DOHH2 (cell line): Measurements from ENCODE around the gene TMCC1.

Experiments
- H3F3A ChIP-seq: fragments of 200-600 bp; sonication (generic), shearing (Covaris generic); 2 replicates; pipeline ENCODE4 v1.6.0; 2016; ENCODE audit warnings: antibody characterized with exemption, mild to moderate bottlenecking; ENCODE audit not compliant: control insufficient read depth, insufficient read depth
- H3K27ac ChIP-seq: fragments of 200-600 bp; sonication (generic); 2 replicates; pipeline ENCODE4 v1.5.1; 2014; ENCODE audit warnings: low read depth, mild to moderate bottlenecking, low read length, moderate library complexity
- H3K27me3 ChIP-seq: fragments of 200-600 bp; sonication (generic); 2 replicates; pipeline ENCODE4 v1.6.1; 2014; ENCODE audit warnings: mild to moderate bottlenecking, low read length, mixed read lengths; ENCODE audit not compliant: control insufficient read depth
- H3K36me3 ChIP-seq: fragments of 200-600 bp; sonication (generic); 2 replicates; pipeline ENCODE4 v1.6.1; 2014; ENCODE audit warnings: mild to moderate bottlenecking, low read length, moderate library complexity, mixed read lengths; ENCODE audit not compliant: control insufficient read depth
- H3K4me1 ChIP-seq: fragments of 200-600 bp; sonication (generic); 2 replicates; pipeline ENCODE4 v1.6.1; 2014; ENCODE audit warnings: mild to moderate bottlenecking, low read length, mixed read lengths; ENCODE audit not compliant: control insufficient read depth
- H3K4me2 ChIP-seq: fragments of 200-600 bp; sonication (generic); 2 replicates; pipeline ENCODE4 v1.6.0; 2014; ENCODE audit warnings: mild to moderate bottlenecking, low read length, moderate library complexity
- H3K4me3 ChIP-seq: fragments of 200-600 bp; sonication (generic); 2 replicates; pipeline ENCODE4 v1.5.1; 2014; ENCODE audit warnings: mild to moderate bottlenecking, low read length, mixed read lengths
- H3K79me2 ChIP-seq: fragments of 200-600 bp; sonication (generic); 2 replicates; pipeline ENCODE4 v1.6.1; 2014; ENCODE audit warnings: mild to moderate bottlenecking, low read length, mixed read lengths; ENCODE audit not compliant: control insufficient read depth
- H3K9me2 ChIP-seq: fragments of 200-600 bp; sonication (generic); replicated peaks from 2 replicates; pipeline ENCODE4 v1.6.1; 2014; ENCODE audit warnings: mild to moderate bottlenecking, low read length, mixed read lengths; ENCODE audit not compliant: control insufficient read depth
- H3K9me3 ChIP-seq: fragments of 200-600 bp; sonication (generic); 2 replicates; pipeline ENCODE4 v1.6.1; 2014; ENCODE audit warnings: antibody characterized with exemption, low read length, mixed read lengths; ENCODE audit not compliant: control insufficient read depth, insufficient read depth
- H4K20me1 ChIP-seq: fragments of 200-600 bp; sonication (generic); 2 replicates; pipeline ENCODE4 v1.6.0; 2014; ENCODE audit warnings: low read depth, mild to moderate bottlenecking, antibody characterized with exemption, low read length, moderate library complexity; ENCODE audit not compliant: control insufficient read depth, insufficient read depth
- EZH2phosphoT487 ChIP-seq: fragments of 200-600 bp; sonication (generic); IDR thresholded peaks from 2 replicates; pipeline ENCODE4 v1.6.1; 2017; ENCODE audit warnings: borderline replicate concordance, mild to moderate bottlenecking, antibody characterized with exemption, low read length, moderate library complexity, mixed read lengths
- TF ChIP-seq, protein P1 (sequence below): fragments of 200-600 bp; sonication (generic); IDR thresholded peaks from one replicate; pipeline ENCODE4 v1.5.1; 2014; ENCODE audit warnings: antibody characterized with exemption, mild to moderate bottlenecking, low read depth, low read length; ENCODE audit not compliant: poor library complexity, severe bottlenecking

TMCC1 gene

GRCh38 chr3:129598484-129598883 lies 295.0 kb downstream of the TMCC1 start:
- Histone ChIP-seq H3K9me3 (no peaks in the 10 kb centered on the region), H3K4me1 (peaks cover 5% of the 10 kb centered on the region), H3F3A (no peaks in the 10 kb centered on the region), H3K36me3 (no peaks in the 10 kb centered on the region), H3K4me3 (no peak overlapping the region), H3K4me2 (no peak overlapping the region), H4K20me1 (no peaks in the 10 kb centered on the region), H3K27ac (no peak overlapping the region), H3K79me2 (no peaks in the 10 kb centered on the region), H3K27me3 (peaks cover 8% of the 10 kb centered on the region), H3K9me2 (no peaks in the 10 kb centered on the region)
- TF ChIP-seq, protein P1, sequence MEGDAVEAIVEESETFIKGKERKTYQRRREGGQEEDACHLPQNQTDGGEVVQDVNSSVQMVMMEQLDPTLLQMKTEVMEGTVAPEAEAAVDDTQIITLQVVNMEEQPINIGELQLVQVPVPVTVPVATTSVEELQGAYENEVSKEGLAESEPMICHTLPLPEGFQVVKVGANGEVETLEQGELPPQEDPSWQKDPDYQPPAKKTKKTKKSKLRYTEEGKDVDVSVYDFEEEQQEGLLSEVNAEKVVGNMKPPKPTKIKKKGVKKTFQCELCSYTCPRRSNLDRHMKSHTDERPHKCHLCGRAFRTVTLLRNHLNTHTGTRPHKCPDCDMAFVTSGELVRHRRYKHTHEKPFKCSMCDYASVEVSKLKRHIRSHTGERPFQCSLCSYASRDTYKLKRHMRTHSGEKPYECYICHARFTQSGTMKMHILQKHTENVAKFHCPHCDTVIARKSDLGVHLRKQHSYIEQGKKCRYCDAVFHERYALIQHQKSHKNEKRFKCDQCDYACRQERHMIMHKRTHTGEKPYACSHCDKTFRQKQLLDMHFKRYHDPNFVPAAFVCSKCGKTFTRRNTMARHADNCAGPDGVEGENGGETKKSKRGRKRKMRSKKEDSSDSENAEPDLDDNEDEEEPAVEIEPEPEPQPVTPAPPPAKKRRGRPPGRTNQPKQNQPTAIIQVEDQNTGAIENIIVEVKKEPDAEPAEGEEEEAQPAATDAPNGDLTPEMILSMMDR = no peak
- TF ChIP-seq EZH2phosphoT487 = no peak

- no peak overlapping the region for H3K4me2 ChIP-seq
- H3K4me3 ChIP-seq = no peak overlapping the region
- no peak for TF ChIP-seq EZH2phosphoT487
- TF ChIP-seq, protein P1 = no peak
- H4K20me1 ChIP-seq = no peaks in the 10 kb centered on the region
- H3K79me2 ChIP-seq = no peaks in the 10 kb centered on the region
- no peaks in the 10 kb centered on the region for H3K36me3 ChIP-seq
- peaks cover 7% of the 10 kb centered on the region for H3K4me1 ChIP-seq
- H3K27me3 ChIP-seq = peaks cover 13% of the 10 kb centered on the region
- no peaks in the 10 kb centered on the region for H3F3A ChIP-seq
- no peaks in the 10 kb centered on the region for H3K9me3 ChIP-seq
- H3K9me2 ChIP-seq = no peaks in the 10 kb centered on the region
- no peak overlapping the region for H3K27ac ChIP-seq
These were observed 295.5 kb downstream of the TMCC1 start for GRCh38 chr3:129598000-129598381.
